Spinal cord (tissue), 10 donors: ENCODE measurements around the gene ZNF784. TPM values are rescaled to one million over a fixed set of nuclear protein-coding genes. Genes with fewer than 3 reads are reported as not detected.

Source experiments
- DNase-seq, 6 donors: peaks; one replicate each; pipeline versions ENCODE4 v3.0.0 to v3.0.0-alpha.2; 2013 to 2015; ENCODE audit warnings: low spot score in 6 of 6, low read depth in 4 of 6
- H3K27ac ChIP-seq: one replicate; pipeline ENCODE4 v1.5.1; 2013; ENCODE audit warnings: low read depth, low read length, control low read depth
- H3K27me3 ChIP-seq: one replicate; pipeline ENCODE4 v1.6.1; 2013; ENCODE audit warnings: low read length; ENCODE audit not compliant: control insufficient read depth, insufficient read depth
- H3K36me3 ChIP-seq: one replicate; pipeline ENCODE4 v1.6.1; 2013; ENCODE audit warnings: low read length; ENCODE audit not compliant: control insufficient read depth, insufficient read depth
- H3K4me1 ChIP-seq: one replicate; pipeline ENCODE4 v1.6.1; 2013; ENCODE audit warnings: low read length; ENCODE audit not compliant: control insufficient read depth, insufficient read depth
- H3K4me3 ChIP-seq: one replicate; pipeline ENCODE4 v1.5.1; 2013; ENCODE audit warnings: low read depth, low read length, control low read depth
- H3K9me3 ChIP-seq: one replicate; pipeline ENCODE4 v1.6.1; 2013; ENCODE audit warnings: low read length; ENCODE audit not compliant: control insufficient read depth, insufficient read depth
- WGBS: methylation state at CpG from one replicate; pipeline ENCODE4 v1.1.5; 2013; ENCODE audit warnings: missing lambda C conversion rate; ENCODE audit not compliant: insufficient coverage; 5-methylcytosine and 5-hydroxymethylcytosine counted together
- polyA plus RNA-seq, 2 donors: library from polyadenylated mRNA; unstranded; fragments of 120-200 nt; gene quantifications; one replicate each; pipeline ENCODE4 v1.2.1, GENCODE V29; 2013; ENCODE audit not compliant: insufficient read length in 2 of 2
- total RNA-seq, 2 donors: library from RNA; depleted of rRNA in 1 of 2; stranded (reverse); fragments of 120-200 nt in 1 of 2; fragments of >200 nt in 1 of 2; gene quantifications; one replicate each; pipeline versions ENCODE4 v1.2.3 to v1.2.4, GENCODE V29; 2013 to 2014
- donor health status: healthy.

ZNF784 gene
- total and polyA plus RNA-seq, 4 donors: 2.9 to 12.8 (median 8.1) TPM

GRCh38 chr19:55615543-55616394 is 8.6 kb downstream of the ZNF784 start:
- H3K27ac ChIP-seq: no peak overlapping the region
- H3K36me3 ChIP-seq: peaks cover 66% of the 10 kb centered on the region
- WGBS: 97% methylated on average over 81 of the region's 88 CpGs
- DNase-seq: no peak
- no peaks in the 10 kb centered on the region for H3K4me1 ChIP-seq
- no peaks in the 10 kb centered on the region for H3K9me3 ChIP-seq
- no peaks in the 10 kb centered on the region for H3K27me3 ChIP-seq
- H3K4me3 ChIP-seq: no peak overlapping the region

- DNase-seq: no peak
- Histone ChIP-seq H3K27me3 (no peaks in the 10 kb centered on the region), H3K36me3 (peaks cover 63% of the 10 kb centered on the region), H3K4me3 (no peak overlapping the region), H3K4me1 (no peaks in the 10 kb centered on the region), H3K27ac (no peak overlapping the region), H3K9me3 (no peaks in the 10 kb centered on the region)
- WGBS: 98% methylated on average over 83 of the region's 98 CpGs
Measured at GRCh38 chr19:55614711-55615542, 9.4 kb downstream of the ZNF784 start.

GRCh38 chr19:55613930-55614710 is 10.2 kb downstream of the ZNF784 start:
- H3K36me3 ChIP-seq: peaks cover 63% of the 10 kb centered on the region
- no peak for DNase-seq
- WGBS: 96% methylated on average over 63 of the region's 75 CpGs
- no peak overlapping the region for H3K4me3 ChIP-seq
- H3K27ac ChIP-seq: no peak overlapping the region
- H3K9me3 ChIP-seq: no peaks in the 10 kb centered on the region
- no peaks in the 10 kb centered on the region for H3K27me3 ChIP-seq
- no peaks in the 10 kb centered on the region for H3K4me1 ChIP-seq

- DNase-seq: no peak
- peaks cover 62% of the 10 kb centered on the region for H3K36me3 ChIP-seq
- WGBS: 97% methylated on average over 18 of the region's 27 CpGs
- no peaks in the 10 kb centered on the region for H3K9me3 ChIP-seq
- no peaks in the 10 kb centered on the region for H3K27me3 ChIP-seq
- no peaks in the 10 kb centered on the region for H3K4me1 ChIP-seq
- H3K27ac ChIP-seq: no peak overlapping the region
- no peak overlapping the region for H3K4me3 ChIP-seq
Measured at GRCh38 chr19:55613396-55613795, 11.0 kb downstream of the ZNF784 start.

GRCh38 chr19:55611983-55612645 is 12.3 kb downstream of the ZNF784 start:
- WGBS: 100% methylated on average over 2 of the region's 3 CpGs
- Histone ChIP-seq H3K27ac (no peak overlapping the region), H3K36me3 (peaks cover 58% of the 10 kb centered on the region)

GRCh38 chr19:55611300-55611982 is 12.9 kb downstream of the ZNF784 start:
- H3K9me3 ChIP-seq: no peaks in the 10 kb centered on the region
- 96% methylated on average over 10 of the region's 15 CpGs for WGBS
- H3K27ac ChIP-seq: no peak overlapping the region
- H3K36me3 ChIP-seq: peaks cover 56% of the 10 kb centered on the region
- no peak for DNase-seq
- no peak overlapping the region for H3K4me3 ChIP-seq
- H3K27me3 ChIP-seq: no peaks in the 10 kb centered on the region
- peaks cover 9% of the 10 kb centered on the region for H3K4me1 ChIP-seq

More at GRCh38 chr19:55611983-55612645, 12.3 kb downstream of the ZNF784 start:
- Histone ChIP-seq H3K9me3 (no peaks in the 10 kb centered on the region), H3K4me3 (no peak overlapping the region), H3K4me1 (peaks cover 3% of the 10 kb centered on the region), H3K27me3 (no peaks in the 10 kb centered on the region)
- no peak for DNase-seq

GRCh38 chr19:55609326-55609725 is 15.0 kb downstream of the ZNF784 start:
- Histone ChIP-seq H3K9me3 (no peaks in the 10 kb centered on the region), H3K4me3 (no peak overlapping the region), H3K36me3 (peaks cover 36% of the 10 kb centered on the region), H3K27ac (no peak overlapping the region), H3K27me3 (no peaks in the 10 kb centered on the region), H3K4me1 (peaks cover 22% of the 10 kb centered on the region)
- 100% methylated on average over 5 of the region's 5 CpGs for WGBS
- DNase-seq: no peak

DNA sequence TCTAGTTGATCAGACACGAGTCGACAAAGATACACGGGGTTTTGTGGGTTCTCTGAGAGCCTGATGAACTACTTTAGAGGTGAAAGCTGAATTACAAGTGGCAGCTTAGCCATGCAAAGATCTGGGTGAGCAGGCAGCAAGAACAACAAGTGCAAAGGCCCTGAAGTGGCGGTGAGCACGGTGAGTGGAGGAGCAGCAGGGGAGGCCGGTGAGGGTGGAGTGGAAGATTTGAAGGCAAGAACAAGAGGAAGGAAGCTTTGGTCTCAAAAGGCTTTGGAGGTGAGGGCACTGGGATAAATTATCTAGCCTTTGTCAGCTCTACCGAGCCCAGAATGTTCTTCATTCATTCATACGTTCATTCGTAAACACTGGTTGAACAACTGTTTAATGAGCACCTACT is 17.5 kb downstream of the ZNF784 start:
- no peak overlapping the region for H3K4me3 ChIP-seq
- WGBS: 87% methylated on average over 6 of the region's 9 CpGs

More for the DNA sequence above, 17.5 kb downstream of the ZNF784 start:
- no peak for DNase-seq
- peaks cover 28% of the 10 kb centered on the region for H3K4me1 ChIP-seq
- H3K27me3 ChIP-seq: no peaks in the 10 kb centered on the region
- H3K27ac ChIP-seq: no peak overlapping the region
- H3K9me3 ChIP-seq: no peaks in the 10 kb centered on the region
- H3K36me3 ChIP-seq: peaks cover 30% of the 10 kb centered on the region
